Activated CD4-positive, alpha-beta T cell treated with anti-CD3 and anti-CD28 coated beads, Interleukin-2, amount 10 ng/mL, durations not matched to agents 24 days and 14 days (primary cell): Measurements from ENCODE around the gene RTEL1. TPM values are rescaled to one million over a fixed set of nuclear protein-coding genes. Genes with fewer than 3 reads are reported as not detected.

Source experiments
- DNase-seq: peaks from one replicate; pipeline ENCODE4 v3.0.0; 2022
- H3K27ac Mint-ChIP-seq: one replicate; pipeline ENCODE4 v1.8.0; 2022; ENCODE audit warnings: mild to moderate bottlenecking, mixed read lengths
- H3K27me3 Mint-ChIP-seq: one replicate; pipeline ENCODE4 v1.8.0; 2022; ENCODE audit warnings: mixed read lengths
- H3K36me3 Mint-ChIP-seq: one replicate; pipeline ENCODE4 v1.8.0; 2022; ENCODE audit warnings: low read depth, mild to moderate bottlenecking, mixed read lengths
- H3K4me1 Mint-ChIP-seq: one replicate; pipeline ENCODE4 v1.8.0; 2021; ENCODE audit warnings: mixed read lengths
- H3K4me3 Mint-ChIP-seq: one replicate; pipeline ENCODE4 v1.8.0; 2022; ENCODE audit warnings: mild to moderate bottlenecking, moderate library complexity, mixed read lengths
- H3K9me3 Mint-ChIP-seq: one replicate; pipeline ENCODE4 v1.8.0; 2021; ENCODE audit warnings: mixed read lengths
- intact Hi-C: fragments of 100-400 bp; cut with micrococcal nuclease; formaldehyde crosslinking; loops from one replicate; pipeline ENCODE4 v1.15.1; 2023
- total RNA-seq: library from RNA; stranded (reverse); gene quantifications from 2 replicates; pipeline ENCODE4 v1.2.3, GENCODE V29; 2022

Gene RTEL1
- total RNA-seq, 1 donor from 2014 or later, result 64.7 TPM

GRCh38 chr20:63689046-63690002, 31.2 kb downstream of the RTEL1 start:
- no peak overlapping the region for H3K27ac Mint-ChIP-seq
- peaks cover 7% of the 10 kb centered on the region for H3K4me1 Mint-ChIP-seq
- no peaks in the 10 kb centered on the region for H3K9me3 Mint-ChIP-seq
- no peak for DNase-seq
- intact Hi-C loops, result no loop called here
- no peak overlapping the region for H3K4me3 Mint-ChIP-seq
- H3K27me3 Mint-ChIP-seq, result no peaks in the 10 kb centered on the region
- H3K36me3 Mint-ChIP-seq, result peaks cover 18% of the 10 kb centered on the region

DNA sequence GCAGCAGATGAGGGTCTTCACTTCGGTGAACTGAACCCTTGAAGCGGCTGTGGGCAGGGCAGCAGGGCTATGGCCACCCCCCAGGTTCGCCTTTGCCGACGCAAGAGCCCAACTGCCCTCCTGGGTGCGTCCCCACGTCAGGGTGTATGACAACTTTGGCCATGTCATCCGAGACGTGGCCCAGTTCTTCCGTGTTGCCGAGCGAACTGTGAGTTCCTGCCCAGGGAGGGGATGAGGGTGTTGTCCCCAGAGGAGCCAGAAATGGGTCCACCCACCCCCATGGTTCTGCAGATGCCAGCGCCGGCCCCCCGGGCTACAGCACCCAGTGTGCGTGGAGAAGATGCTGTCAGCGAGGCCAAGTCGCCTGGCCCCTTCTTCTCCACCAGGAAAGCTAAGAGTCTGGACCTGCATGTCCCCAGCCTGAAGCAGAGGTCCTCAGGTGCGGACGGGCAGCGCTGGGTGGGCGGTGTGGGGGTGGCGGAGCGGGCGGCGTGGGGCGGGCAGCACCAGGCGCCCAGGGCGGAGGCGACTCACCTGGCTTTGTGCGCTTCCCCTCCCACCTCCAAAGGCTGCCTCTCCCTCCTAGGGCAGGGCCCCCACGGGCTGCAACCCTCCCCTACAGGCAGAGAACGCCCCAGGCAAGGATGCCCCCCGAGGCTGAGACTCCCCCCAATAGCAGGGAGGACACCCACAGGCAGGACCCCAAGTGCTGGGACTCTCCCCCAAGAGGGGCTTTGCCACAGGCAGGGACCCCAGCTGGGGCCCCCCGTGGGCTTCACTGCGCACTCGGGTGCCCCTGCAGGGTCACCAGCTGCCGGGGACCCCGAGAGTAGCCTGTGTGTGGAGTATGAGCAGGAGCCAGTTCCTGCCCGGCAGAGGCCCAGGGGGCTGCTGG, 32.1 kb downstream of the RTEL1 start:
- H3K4me1 Mint-ChIP-seq, result peaks cover 6% of the 10 kb centered on the region
- no peak overlapping the region for H3K4me3 Mint-ChIP-seq
- no peaks in the 10 kb centered on the region for H3K27me3 Mint-ChIP-seq
- no peak for DNase-seq
- intact Hi-C loops, result no loop called here
- H3K9me3 Mint-ChIP-seq, result no peaks in the 10 kb centered on the region
- peaks cover 18% of the 10 kb centered on the region for H3K36me3 Mint-ChIP-seq
- no peak overlapping the region for H3K27ac Mint-ChIP-seq

- H3K36me3 Mint-ChIP-seq, result peaks cover 19% of the 10 kb centered on the region
- intact Hi-C loops, result no loop called here
- DNase-seq, result no peak
- H3K9me3 Mint-ChIP-seq, result no peaks in the 10 kb centered on the region
- peaks cover 6% of the 10 kb centered on the region for H3K4me1 Mint-ChIP-seq
- no peak overlapping the region for H3K4me3 Mint-ChIP-seq
- H3K27me3 Mint-ChIP-seq, result no peaks in the 10 kb centered on the region
- H3K27ac Mint-ChIP-seq, result no peak overlapping the region
Measured at GRCh38 chr20:63690898-63691710, 33.0 kb downstream of the RTEL1 start.

- no peak for DNase-seq
- Mint-ChIP-seq H3K4me3 (no peak overlapping the region), H3K36me3 (peaks cover 21% of the 10 kb centered on the region), H3K27me3 (no peaks in the 10 kb centered on the region), H3K9me3 (no peaks in the 10 kb centered on the region), H3K27ac (peak overlapping the region; percentile 40), H3K4me1 (peaks cover 4% of the 10 kb centered on the region)
- intact Hi-C loops, result no loop called here
Measured at GRCh38 chr20:63691711-63692435, 33.8 kb downstream of the RTEL1 start.

DNA sequence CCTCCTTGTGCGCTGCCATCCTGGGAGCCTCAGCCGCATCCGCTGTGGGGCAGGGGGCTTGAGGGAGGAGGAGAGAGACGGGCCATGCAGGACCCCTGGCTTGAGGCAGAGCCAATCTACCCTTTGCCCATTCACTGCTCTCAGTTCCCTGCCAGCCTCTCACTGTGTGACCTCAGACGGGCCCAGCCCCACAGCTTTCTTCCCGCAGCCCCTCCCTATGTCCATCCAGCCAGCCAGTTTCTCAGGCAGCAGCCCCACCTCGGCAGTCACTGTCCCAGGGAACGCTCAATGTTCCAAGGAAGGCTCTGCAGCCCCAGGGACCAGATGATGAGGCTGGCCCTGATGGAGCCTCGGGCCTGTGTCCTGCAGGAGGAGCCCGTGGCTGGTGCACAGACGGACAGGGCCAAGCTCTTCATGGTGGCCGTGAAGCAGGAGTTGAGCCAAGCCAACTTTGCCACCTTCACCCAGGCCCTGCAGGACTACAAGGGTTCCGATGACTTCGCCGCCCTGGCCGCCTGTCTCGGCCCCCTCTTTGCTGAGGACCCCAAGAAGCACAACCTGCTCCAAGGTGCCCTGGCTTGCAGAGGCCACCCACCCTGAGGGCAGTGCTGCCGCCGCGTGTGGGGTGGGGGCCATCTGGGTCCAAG, 34.4 kb downstream of the RTEL1 start:
- H3K4me1 Mint-ChIP-seq, result peaks cover 5% of the 10 kb centered on the region
- no peak overlapping the region for H3K4me3 Mint-ChIP-seq
- no peaks in the 10 kb centered on the region for H3K9me3 Mint-ChIP-seq
- peak overlapping the region; percentile 40 for H3K27ac Mint-ChIP-seq
- peaks cover 23% of the 10 kb centered on the region for H3K36me3 Mint-ChIP-seq
- no peaks in the 10 kb centered on the region for H3K27me3 Mint-ChIP-seq
- intact Hi-C loops, result no loop called here
- DNase-seq, result no peak

- DNase-seq, result no peak
- peaks cover 5% of the 10 kb centered on the region for H3K4me1 Mint-ChIP-seq
- no peak overlapping the region for H3K4me3 Mint-ChIP-seq
- no peak overlapping the region for H3K27ac Mint-ChIP-seq
- peaks cover 23% of the 10 kb centered on the region for H3K36me3 Mint-ChIP-seq
- intact Hi-C loops, result no loop called here
- H3K27me3 Mint-ChIP-seq, result no peaks in the 10 kb centered on the region
- H3K9me3 Mint-ChIP-seq, result no peaks in the 10 kb centered on the region
Measured at GRCh38 chr20:63693083-63693732, 35.1 kb downstream of the RTEL1 start.

DNA sequence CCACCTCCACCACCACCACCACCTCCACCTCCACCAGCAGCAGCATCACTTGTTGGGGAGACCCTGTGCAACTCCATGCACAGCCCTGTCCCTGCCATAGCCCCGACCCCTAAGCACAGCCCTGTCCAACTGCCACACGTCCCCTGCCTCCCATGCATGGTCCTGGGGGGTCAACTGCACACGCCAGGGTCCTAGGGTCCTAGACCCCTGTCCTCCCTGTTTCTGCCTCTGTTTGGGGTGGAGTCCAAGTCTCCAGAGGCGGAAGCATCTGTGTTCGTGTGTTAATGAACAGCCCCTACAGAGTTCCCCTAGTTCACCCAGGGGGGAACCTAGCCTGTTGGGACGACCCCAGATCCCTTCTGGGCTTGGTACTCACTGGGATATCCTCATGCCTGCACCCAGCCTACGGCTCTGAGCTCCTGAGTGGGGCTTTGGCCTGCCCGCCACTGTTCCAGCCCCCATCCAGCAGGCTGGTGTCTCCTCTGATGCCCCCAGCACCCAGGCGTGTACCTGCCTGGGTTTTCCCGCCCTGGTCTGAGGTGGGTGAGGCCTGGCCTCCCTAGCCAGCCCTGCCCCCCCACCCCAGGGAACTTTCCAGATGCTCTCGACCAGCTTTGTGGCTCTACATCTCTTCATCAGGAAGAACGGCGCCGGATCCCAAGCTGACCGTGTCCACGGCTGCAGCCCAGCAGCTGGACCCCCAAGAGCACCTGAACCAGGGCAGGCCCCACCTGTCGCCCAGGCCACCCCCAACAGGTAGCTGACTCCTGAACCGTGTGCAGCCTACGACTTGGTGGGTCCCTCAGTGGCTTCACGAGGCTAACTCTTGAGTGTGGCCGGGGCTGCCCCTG, 35.8 kb downstream of the RTEL1 start:
- no peaks in the 10 kb centered on the region for H3K9me3 Mint-ChIP-seq
- H3K4me1 Mint-ChIP-seq, result peaks cover 6% of the 10 kb centered on the region

GRCh38 chr20:63694584-63695423, 36.7 kb downstream of the RTEL1 start:
- Mint-ChIP-seq H3K4me3 (no peak overlapping the region), H3K36me3 (peaks cover 24% of the 10 kb centered on the region), H3K27ac (no peak overlapping the region), H3K27me3 (no peaks in the 10 kb centered on the region), H3K9me3 (no peaks in the 10 kb centered on the region), H3K4me1 (peaks cover 11% of the 10 kb centered on the region)
- intact Hi-C loops, result no loop called here
- no peak for DNase-seq

More for the DNA sequence above, 35.8 kb downstream of the RTEL1 start:
- DNase-seq, result no peak
- peaks cover 23% of the 10 kb centered on the region for H3K36me3 Mint-ChIP-seq
- no peaks in the 10 kb centered on the region for H3K27me3 Mint-ChIP-seq
- peak overlapping the region; percentile 86 for H3K27ac Mint-ChIP-seq
- peak overlapping the region; percentile 30 for H3K4me3 Mint-ChIP-seq
- intact Hi-C loops, result no loop called here

- intact Hi-C loops, result no loop called here
- Mint-ChIP-seq H3K4me1 (peaks cover 11% of the 10 kb centered on the region), H3K27me3 (no peaks in the 10 kb centered on the region), H3K4me3 (no peak overlapping the region), H3K27ac (no peak overlapping the region), H3K9me3 (no peaks in the 10 kb centered on the region), H3K36me3 (peaks cover 24% of the 10 kb centered on the region)
- no peak for DNase-seq
Measured at GRCh38 chr20:63695424-63696305, 37.6 kb downstream of the RTEL1 start.

DNA sequence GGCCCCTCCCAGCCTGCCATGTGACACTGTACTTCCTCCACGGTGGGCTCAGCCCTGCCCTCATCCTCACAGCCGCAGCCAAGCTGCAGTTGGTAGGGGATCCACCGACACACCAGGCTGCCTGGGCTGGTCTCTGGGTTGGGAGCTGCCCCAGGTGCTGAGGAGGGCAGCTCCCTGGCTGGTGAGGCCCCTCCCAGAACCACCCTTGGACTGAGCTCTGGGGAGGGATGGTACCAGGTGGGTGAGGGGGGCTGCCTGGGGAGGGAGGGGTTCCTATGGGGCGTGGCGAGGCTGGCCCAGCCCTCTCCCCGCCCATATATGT, 38.2 kb downstream of the RTEL1 start:
- Mint-ChIP-seq H3K4me1 (peaks cover 11% of the 10 kb centered on the region), H3K27ac (no peak overlapping the region), H3K4me3 (no peak overlapping the region), H3K36me3 (peaks cover 24% of the 10 kb centered on the region), H3K9me3 (no peaks in the 10 kb centered on the region), H3K27me3 (no peaks in the 10 kb centered on the region)
- intact Hi-C loops, result no loop called here
- no peak for DNase-seq
